Measurements from ENCODE around the gene KISS1.
A peak's percentile ranks its signal among the peaks of the same experiment; 100 is the strongest.

Gene KISS1

DNA sequence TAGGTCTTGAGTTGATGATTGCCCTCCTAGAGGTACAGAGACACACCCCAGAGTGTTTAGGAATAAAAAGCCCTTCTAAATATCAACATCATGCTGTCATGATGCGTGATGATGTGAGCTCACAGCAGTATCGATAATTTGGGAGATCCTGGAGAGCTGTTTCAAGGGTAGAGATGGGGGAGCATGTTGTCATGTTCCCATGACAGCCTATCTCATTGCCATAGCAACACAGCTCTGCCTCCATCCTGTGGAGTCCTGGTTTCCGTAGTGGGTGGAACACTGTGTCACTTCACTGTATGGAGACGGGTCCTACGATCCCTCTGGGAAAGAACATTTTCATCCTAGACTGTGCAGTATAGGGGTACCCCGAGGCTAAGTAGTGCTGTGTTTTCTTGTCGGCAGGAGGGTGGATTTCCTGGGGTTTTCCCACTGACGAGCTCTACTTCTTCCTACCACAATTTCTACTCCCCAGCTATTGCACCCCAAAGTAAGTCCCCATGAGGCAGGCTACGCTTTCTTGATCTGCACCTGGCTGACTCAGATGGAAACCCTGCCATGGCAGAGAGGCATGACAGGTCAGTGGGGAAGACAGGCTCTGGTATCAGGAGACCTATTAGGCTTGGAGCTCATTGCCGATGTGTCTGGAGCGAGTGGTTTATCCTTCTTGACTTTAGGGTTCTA, 7.2 kb downstream of the KISS1 start:
- no peaks in the 10 kb centered on the region for H3K9me3 Mint-ChIP-seq
- ATAC-seq = peak; percentile 58
- no peaks in the 10 kb centered on the region for H3K36me3 Mint-ChIP-seq
- peaks cover 7% of the 10 kb centered on the region for H3K4me1 Mint-ChIP-seq
- peaks cover 79% of the 10 kb centered on the region for H3K27me3 Mint-ChIP-seq
- H3K27ac Mint-ChIP-seq = no peak overlapping the region
- H3K4me3 Mint-ChIP-seq = peak overlapping the region; percentile 5

DNA sequence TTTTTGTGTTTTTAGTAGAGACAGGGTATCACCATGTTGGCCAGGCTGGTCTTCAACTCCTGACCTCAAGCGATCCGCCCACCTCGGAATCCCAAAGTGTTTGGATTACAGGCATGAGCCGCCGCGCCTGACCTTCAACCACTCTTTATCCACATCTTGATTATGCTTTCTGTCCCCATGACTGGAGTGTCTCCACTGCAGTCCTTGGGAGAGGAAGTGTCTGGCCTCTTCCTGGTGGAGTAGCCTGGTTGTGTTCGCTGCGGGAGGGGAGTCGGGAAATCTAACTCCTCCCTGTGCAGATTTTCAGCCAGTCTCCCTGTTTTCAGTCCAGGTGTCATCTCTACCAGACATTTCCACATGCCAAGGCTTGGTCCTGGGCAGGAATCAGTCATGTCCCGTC, 9.7 kb downstream of the KISS1 start:
- H3K27ac Mint-ChIP-seq = no peak overlapping the region
- no peaks in the 10 kb centered on the region for H3K36me3 Mint-ChIP-seq
- no peaks in the 10 kb centered on the region for H3K9me3 Mint-ChIP-seq
- ATAC-seq = no peak
- peaks cover 58% of the 10 kb centered on the region for H3K27me3 Mint-ChIP-seq
- H3K4me1 Mint-ChIP-seq = peaks cover 7% of the 10 kb centered on the region
- H3K4me3 Mint-ChIP-seq = no peak overlapping the region

DNA sequence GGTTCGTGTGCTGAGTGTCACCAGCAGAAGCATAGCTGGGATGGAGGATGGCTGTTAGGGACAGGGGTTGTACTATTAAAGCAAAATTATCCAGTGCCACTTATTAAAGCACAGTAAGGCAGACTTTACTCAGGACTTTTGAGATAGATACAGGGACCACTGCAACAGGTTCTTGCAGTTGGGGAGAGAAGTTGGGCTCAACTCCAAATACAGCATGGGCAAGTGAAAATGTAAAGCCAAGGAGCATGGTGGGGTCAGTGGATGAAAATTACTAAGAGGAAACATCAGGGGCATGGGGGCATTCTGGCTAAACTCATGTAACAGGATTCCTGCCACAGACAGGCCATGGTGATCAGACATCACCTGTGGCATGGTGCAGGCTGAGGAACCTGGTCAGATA, 15.2 kb downstream of the KISS1 start:
- Mint-ChIP-seq H3K27ac (no peak overlapping the region), H3K4me1 (no peaks in the 10 kb centered on the region), H3K27me3 (peaks cover 3% of the 10 kb centered on the region), H3K4me3 (no peak overlapping the region), H3K36me3 (no peaks in the 10 kb centered on the region), H3K9me3 (no peaks in the 10 kb centered on the region)
- ATAC-seq = no peak

DNA sequence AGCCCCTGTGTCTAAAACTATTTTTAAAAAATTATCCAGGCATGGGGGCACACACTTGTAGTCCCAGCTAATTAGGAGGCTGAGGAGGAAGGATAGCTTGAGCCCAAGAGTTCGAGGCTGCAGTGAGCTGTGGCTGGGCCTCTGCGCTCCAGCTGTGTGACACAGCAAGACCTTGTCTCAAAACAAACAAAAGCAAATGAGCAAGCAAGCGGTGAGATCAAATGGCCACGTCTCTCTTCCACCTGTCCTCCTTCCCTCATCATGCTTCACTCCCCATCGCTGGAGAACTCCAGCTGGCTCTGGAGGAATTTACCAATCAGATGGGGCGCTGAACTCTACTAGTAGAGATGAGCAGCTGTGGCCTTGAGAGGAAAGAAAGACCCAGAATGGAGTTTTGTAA, 16.2 kb downstream of the KISS1 start:
- H3K36me3 Mint-ChIP-seq = no peaks in the 10 kb centered on the region
- no peaks in the 10 kb centered on the region for H3K9me3 Mint-ChIP-seq
- no peak overlapping the region for H3K4me3 Mint-ChIP-seq
- ATAC-seq = no peak
- H3K27ac Mint-ChIP-seq = no peak overlapping the region
- H3K4me1 Mint-ChIP-seq = no peaks in the 10 kb centered on the region
- no peaks in the 10 kb centered on the region for H3K27me3 Mint-ChIP-seq

DNA sequence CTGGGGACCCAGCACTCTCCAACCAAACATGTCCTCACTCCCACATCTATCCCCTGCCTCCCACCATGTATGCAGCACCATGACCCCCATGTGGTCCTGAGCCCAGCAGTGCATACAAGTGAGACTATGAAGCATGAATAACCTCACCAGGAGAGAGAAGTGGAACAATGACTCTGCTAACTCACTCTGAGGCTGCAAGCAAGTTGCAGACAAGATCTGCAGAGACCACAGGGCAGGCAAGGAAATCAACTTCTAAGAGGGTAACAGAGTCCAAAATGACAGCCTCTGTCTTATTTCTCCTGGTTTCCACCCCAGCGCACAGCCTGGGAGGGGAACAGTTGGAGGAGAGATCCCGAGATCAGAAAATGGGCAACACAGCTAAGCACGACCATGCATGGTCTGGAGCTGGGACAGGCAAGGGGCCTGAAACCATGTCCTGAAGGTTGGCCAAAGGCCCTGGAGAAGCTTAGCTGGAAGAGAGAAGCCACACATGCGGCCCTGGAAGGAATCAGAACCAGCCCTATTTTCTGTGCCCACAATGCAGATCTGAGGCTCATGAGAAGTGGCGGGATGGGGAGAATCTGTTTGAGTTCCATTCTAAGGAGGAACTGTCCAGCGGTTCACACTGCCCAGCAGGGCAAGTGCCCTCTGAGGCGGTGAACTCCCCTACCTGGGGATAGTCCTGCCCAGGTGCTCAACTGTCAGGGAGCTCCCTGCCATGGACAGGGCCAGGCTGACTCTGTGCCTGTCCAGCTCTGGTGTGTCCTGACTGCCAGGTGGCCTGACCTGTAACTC, 17.6 kb downstream of the KISS1 start:
- no peak overlapping the region for H3K27ac Mint-ChIP-seq
- ATAC-seq = peak; percentile 29
- H3K4me3 Mint-ChIP-seq = no peak overlapping the region
- H3K27me3 Mint-ChIP-seq = no peaks in the 10 kb centered on the region
- no peaks in the 10 kb centered on the region for H3K4me1 Mint-ChIP-seq
- no peaks in the 10 kb centered on the region for H3K9me3 Mint-ChIP-seq
- no peaks in the 10 kb centered on the region for H3K36me3 Mint-ChIP-seq

DNA sequence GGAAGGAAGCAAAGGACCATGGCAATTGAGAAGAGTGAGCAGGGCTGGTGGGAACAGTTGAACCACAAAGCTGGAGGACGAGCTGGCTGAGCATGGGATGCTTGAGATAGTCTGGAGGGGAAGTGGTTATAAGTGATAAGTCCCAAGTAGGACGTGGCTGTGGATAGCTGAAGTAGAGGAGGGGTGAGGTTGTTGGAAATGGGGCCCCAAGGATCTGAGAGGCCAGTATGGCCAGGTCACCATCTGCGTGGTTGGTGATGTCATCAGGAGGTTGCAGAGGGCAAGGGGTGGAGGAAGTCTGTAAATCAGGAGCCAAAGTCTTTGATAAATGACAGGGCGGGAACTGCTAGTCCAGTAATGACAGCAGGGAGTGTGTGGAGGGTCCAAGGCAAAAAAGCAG, 19.2 kb downstream of the KISS1 start:
- H3K27me3 Mint-ChIP-seq = no peaks in the 10 kb centered on the region
- peaks cover 5% of the 10 kb centered on the region for H3K9me3 Mint-ChIP-seq
- no peaks in the 10 kb centered on the region for H3K4me1 Mint-ChIP-seq
- H3K27ac Mint-ChIP-seq = no peak overlapping the region
- H3K36me3 Mint-ChIP-seq = no peaks in the 10 kb centered on the region
- no peak for ATAC-seq
- H3K4me3 Mint-ChIP-seq = no peak overlapping the region

DNA sequence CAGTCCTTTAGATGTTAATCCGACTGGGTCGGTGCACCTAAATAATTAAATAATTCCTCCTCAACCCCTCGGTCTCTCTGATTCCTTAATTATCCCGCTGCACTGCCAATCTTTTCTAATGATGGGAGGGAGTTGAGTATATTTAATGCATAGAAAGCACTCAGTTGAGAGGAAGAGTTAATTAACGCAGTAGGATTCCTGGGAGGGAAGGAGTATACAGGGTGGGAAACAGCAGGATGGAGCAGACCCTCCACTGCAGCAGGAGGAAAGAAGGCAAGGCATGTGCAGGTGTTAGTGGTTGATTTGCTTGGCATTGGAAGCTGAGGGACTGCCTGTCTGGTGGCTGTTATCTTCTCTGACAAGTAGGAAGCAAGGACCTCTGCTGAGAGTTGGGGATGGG, 20.2 kb downstream of the KISS1 start:
- peaks cover 8% of the 10 kb centered on the region for H3K9me3 Mint-ChIP-seq
- no peak overlapping the region for H3K4me3 Mint-ChIP-seq
- no peaks in the 10 kb centered on the region for H3K27me3 Mint-ChIP-seq
- H3K4me1 Mint-ChIP-seq = no peaks in the 10 kb centered on the region
- no peaks in the 10 kb centered on the region for H3K36me3 Mint-ChIP-seq
- H3K27ac Mint-ChIP-seq = no peak overlapping the region
- no peak for ATAC-seq

DNA sequence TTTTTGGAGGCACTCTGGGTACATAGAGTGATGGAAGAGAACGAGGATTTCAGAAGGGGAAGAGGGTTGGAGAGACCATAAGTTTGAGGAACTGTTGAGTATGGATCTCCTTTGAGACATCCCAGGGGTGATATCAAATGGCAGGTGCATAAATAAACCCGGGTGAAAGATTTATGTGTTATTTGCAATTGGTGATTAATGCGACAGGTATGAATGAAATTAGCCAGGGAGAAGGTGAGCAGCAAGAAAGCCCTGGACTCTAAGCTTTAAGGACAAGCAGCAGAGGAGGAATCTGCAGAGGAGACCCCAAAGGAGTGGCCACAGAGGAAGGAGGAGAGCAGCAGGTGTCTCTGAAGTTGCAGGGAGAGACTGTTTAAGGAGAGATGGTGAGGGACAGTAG, 21.3 kb downstream of the KISS1 start:
- H3K36me3 Mint-ChIP-seq = no peaks in the 10 kb centered on the region
- H3K4me3 Mint-ChIP-seq = no peak overlapping the region
- peaks cover 8% of the 10 kb centered on the region for H3K9me3 Mint-ChIP-seq
- ATAC-seq = no peak
- H3K27ac Mint-ChIP-seq = no peak overlapping the region
- H3K4me1 Mint-ChIP-seq = no peaks in the 10 kb centered on the region
- no peaks in the 10 kb centered on the region for H3K27me3 Mint-ChIP-seq

DNA sequence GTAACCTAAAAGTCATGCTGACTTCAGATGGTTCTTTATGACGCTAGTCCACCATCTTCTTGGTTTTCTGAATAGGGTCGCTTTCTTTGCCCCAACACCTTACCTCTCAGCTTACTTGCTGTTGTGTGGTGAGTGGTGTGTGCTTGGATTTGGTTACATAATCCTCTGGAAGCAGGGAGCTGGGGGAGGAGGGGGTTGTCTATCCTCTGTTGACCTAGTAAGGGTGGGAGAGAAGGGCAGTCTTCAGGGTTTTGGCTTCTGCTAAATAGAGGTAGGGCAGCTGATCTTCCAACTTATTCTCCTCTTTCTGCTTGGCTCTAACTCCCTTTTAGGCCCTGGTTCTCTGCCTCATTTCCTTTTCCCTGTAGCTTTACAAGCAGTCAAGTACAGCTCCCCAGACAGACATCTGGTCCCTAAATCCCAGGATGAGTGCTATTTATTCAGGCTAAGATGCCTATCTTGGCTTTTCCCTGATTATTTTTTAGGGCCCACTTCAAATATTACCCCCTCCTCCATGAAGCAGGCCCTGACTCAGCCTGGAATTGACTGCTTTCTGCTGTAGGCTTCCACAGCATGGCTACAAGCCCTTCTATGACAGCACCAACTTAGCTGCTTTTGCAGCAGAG, 23.8 kb downstream of the KISS1 start:
- no peak overlapping the region for H3K27ac Mint-ChIP-seq
- peaks cover 8% of the 10 kb centered on the region for H3K9me3 Mint-ChIP-seq
- no peak for ATAC-seq
- H3K4me3 Mint-ChIP-seq = no peak overlapping the region
- H3K36me3 Mint-ChIP-seq = no peaks in the 10 kb centered on the region
- no peaks in the 10 kb centered on the region for H3K4me1 Mint-ChIP-seq
- no peaks in the 10 kb centered on the region for H3K27me3 Mint-ChIP-seq

DNA sequence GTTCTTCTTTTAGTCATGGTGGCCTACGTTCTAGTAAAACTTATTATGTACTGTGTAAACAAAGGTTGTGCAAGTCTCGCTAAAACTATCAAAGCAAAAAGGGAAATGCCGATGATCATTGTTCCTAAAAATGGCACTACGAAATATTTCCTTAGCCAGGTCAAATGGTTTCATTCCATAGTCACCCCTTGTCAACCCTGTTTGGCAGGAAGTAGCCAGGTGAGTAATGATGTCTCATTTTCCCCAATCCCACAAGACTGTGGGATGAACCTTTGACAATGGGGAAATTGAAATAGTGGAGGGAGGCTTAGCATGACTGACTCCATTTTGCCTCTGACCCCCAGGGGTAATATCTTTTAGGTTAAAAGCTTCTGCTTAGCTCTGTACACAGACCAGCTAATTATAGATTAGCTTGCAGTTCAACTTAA, 24.5 kb downstream of the KISS1 start:
- ATAC-seq = no peak
- H3K9me3 Mint-ChIP-seq = peaks cover 11% of the 10 kb centered on the region
- H3K4me1 Mint-ChIP-seq = no peaks in the 10 kb centered on the region
- no peak overlapping the region for H3K27ac Mint-ChIP-seq
- H3K4me3 Mint-ChIP-seq = no peak overlapping the region
- no peaks in the 10 kb centered on the region for H3K36me3 Mint-ChIP-seq
- H3K27me3 Mint-ChIP-seq = no peaks in the 10 kb centered on the region

DNA sequence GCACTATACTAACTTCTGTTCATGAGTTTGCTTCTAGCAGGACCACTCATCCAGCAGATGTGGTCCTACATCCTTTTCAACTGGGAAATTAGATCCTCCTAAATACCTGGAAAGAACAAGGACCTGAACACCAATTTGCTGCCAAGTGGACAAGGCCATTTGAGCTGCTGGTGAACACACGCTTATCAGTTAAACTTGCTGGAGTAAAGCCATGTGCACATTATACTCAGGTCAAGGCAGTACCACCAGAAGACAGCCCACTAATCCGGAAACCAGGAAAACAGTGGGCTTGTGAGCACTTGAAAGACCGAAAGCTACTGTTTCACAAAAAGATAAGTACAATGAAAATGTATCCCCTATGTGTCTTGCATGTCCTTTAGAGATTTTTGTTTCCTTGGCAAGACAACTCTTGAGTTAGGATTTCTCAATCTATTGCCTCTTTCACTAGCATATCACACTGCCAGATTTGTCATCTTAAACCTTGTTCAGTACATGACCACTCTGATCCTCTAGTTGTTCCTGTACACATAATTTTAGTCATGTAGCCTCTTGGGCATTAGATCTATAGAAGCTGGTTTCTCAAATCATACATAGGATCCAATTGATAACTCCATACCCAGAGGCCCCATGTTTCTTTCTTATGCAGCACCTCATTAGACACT, 25.7 kb downstream of the KISS1 start:
- Mint-ChIP-seq H3K9me3 (peaks cover 11% of the 10 kb centered on the region), H3K27me3 (peaks cover 10% of the 10 kb centered on the region), H3K36me3 (no peaks in the 10 kb centered on the region)

DNA sequence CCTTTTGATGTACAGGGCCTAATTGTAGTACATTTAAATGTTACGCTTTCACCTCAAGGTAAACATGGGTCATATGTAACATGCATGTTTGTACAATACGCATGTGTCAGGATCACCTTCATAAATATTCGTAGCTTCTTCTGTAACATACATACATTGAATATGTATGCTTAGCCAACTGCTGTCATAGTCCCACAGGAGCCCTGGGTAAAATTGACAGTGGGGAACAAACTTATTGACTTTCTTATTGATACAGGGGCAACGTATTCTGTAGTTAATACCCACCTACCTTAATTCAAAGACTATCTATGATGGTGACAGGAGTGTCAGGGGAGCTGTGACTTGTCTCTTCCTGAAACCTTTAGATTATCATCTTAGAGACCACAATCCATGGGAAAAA, 26.4 kb downstream of the KISS1 start:
- Mint-ChIP-seq H3K9me3 (peaks cover 11% of the 10 kb centered on the region), H3K4me1 (no peaks in the 10 kb centered on the region), H3K27me3 (peaks cover 17% of the 10 kb centered on the region), H3K36me3 (no peaks in the 10 kb centered on the region), H3K4me3 (no peak overlapping the region), H3K27ac (no peak overlapping the region)
- ATAC-seq = no peak

More for the DNA sequence above, 25.7 kb downstream of the KISS1 start:
- ATAC-seq = no peak
- Mint-ChIP-seq H3K27ac (no peak overlapping the region), H3K4me3 (no peak overlapping the region), H3K4me1 (no peaks in the 10 kb centered on the region)

DNA sequence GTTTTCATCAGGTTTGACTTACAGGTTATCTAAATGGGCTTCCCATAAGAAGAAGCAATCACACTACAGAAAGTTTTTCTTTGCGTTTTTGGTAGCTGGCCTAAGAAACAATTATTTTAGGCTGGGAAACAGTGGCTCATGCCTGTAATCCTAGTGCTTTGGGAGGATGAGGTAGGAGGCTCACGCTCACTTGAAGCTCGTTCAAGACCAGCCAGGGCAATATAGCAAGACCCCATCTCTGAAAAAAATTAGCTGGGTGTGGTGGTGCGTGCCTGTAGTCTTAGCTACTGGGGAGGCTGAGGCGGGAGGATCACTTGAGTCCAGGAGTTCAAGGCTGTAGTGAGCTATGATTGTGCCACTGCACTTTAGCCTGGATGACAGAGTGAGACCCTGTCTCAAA, 28.6 kb downstream of the KISS1 start:
- Mint-ChIP-seq H3K27me3 (peaks cover 34% of the 10 kb centered on the region), H3K4me1 (no peaks in the 10 kb centered on the region), H3K27ac (no peak overlapping the region), H3K36me3 (no peaks in the 10 kb centered on the region), H3K9me3 (peaks cover 9% of the 10 kb centered on the region), H3K4me3 (no peak overlapping the region)
- no peak for ATAC-seq

DNA sequence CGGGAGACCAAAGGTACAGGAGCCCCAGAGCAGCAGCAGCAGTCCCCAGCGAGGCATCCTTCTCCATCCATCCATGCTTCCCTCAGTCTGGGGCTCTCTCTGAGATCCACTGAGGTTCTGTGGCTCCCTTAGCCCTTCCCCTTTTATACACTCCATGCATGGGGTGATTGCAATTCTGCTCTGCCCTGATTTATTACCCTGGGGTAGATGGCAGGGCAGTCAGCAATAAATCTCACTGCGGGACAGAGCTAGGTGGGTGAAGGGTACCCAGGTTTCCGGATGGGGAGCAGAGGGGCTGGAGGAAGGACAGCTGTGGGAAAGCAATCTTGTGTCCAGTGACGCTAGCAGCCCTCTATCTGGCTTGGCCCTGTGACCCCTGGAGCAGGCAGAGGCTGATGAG, 30.1 kb downstream of the KISS1 start, which contains the start of gene REN:
Gene REN (minus strand): TSS at position 119 of the 400 bp plus-strand sequence. CDS start 44 bp downstream, at position 75.
- Mint-ChIP-seq H3K36me3 (no peaks in the 10 kb centered on the region), H3K27ac (no peak within 1 kb of the TSS), H3K27me3 (peaks cover 43% of the 10 kb centered on the region), H3K4me1 (no peaks in the 10 kb centered on the region), H3K4me3 (no peak within 1 kb of the TSS), H3K9me3 (peaks cover 2% of the 10 kb centered on the region)
- ATAC-seq = no peak

DNA sequence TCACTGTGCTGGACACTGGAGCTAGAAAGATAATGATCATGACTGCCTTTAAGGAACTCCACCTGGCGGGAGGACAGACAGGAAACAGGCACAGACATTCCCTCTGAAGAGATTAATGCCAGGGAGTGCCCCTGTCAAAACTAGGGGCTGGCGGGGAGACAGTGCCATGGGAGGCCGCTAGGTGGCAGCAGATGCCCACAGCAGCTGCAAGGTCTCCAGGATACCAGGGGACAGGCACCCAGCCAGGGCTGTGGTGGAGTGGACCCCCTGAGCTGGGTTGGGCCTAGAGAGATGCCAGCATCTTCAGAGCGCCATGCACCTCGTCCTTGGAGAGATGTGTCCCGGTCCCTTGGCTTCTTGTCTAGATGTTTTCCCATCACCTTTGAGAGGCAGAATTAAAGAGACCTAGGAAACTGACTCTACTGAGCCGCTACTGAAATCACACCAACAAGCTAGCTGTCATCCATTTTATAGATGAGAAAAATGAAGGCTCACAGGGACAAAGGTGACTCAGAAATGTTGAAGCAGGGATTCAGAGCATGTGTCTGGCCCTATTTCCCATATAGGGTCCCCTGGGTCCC, 33.7 kb downstream of the KISS1 start:
- Mint-ChIP-seq H3K27ac (no peak overlapping the region), H3K9me3 (peaks cover 2% of the 10 kb centered on the region), H3K27me3 (peaks cover 73% of the 10 kb centered on the region), H3K36me3 (no peaks in the 10 kb centered on the region), H3K4me1 (no peaks in the 10 kb centered on the region), H3K4me3 (no peak overlapping the region)
- peak; percentile 81 for ATAC-seq

Data from stimulated activated memory B cell treated with anti-CD40 and anti-IgM and Interleukin-4, amounts not matched to agents 10 μg/mL and 1 μg/mL and 100 μg/mL, for 72 hours (primary cell).